ENCODE data around the gene NKRF.

The NKRF gene

GRCh38 chrX:119605464-119606279 is 552 bp downstream of the NKRF start:
- H3K9me3 ChIP-seq (ENCODE audit: control insufficient read depth, insufficient read depth, low read depth, low read length) = no peaks in the 10 kb centered on the region
- POLR2A ChIA-PET = interaction anchor here (0.5 to 2.7 kb wide), 15 partner anchors 9 to 277 kb away, joined by 3 to 19 read pairs (median 3); partner anchors contain the start of genes RPL39, SEPTIN6, SOWAHD and UBE2A
- peak overlapping the region; percentile 86 for H3K27ac ChIP-seq (ENCODE audit: extremely low read depth, low read depth, low read length)
- H3K4me3 ChIP-seq (ENCODE audit: low read depth, low read length) = peak overlapping the region; percentile 69
- H3K4me1 ChIP-seq (ENCODE audit: control insufficient read depth, insufficient read depth, low read length) = no peaks in the 10 kb centered on the region
- H3K36me3 ChIP-seq (ENCODE audit: control insufficient read depth in 2 of 2, insufficient read depth in 1 of 2, low read length in 2 of 2) = peaks cover 10 to 16% of the 10 kb centered on the region in 2 experiments; a peak in 2 of 3 replicates
- CTCF ChIA-PET = interaction anchor here (0.6 to 1.3 kb wide), 5 partner anchors 9 to 148 kb away, joined by 3 to 9 read pairs (median 7); no protein-coding TSS in a partner anchor
- TF ChIP-seq ZNF391 (tag by site-specific recombination; IDR thresholded peaks at IDR 0.05; ENCODE audit: borderline replicate concordance, low read depth) (0 out of 2 replicates have a peak, but pooled peaks have one; percentile 23), GLI4 (tag by site-specific recombination; IDR thresholded peaks at IDR 0.05) (peak; percentile 61; the same call in 1 of the 2 replicates), ZNF121 (tag by site-specific recombination; IDR thresholded peaks at IDR 0.05) (no peak), ZEB2 (tag by site-specific recombination; IDR thresholded peaks at IDR 0.05) (no peak; the same call in 1 of the 2 replicates), ZNF335 (tag by site-specific recombination; conservative IDR thresholded peaks at IDR 0.05) (0 out of 2 replicates have a peak, but pooled peaks have one; percentile 64), ZNF239 (tag by site-specific recombination; IDR thresholded peaks at IDR 0.05) (no peak), ZNF548 (tag by site-specific recombination; IDR thresholded peaks at IDR 0.05) (no peak), ZNF394 (tag by site-specific recombination; IDR thresholded peaks at IDR 0.05; ENCODE audit: borderline replicate concordance) (no peak), ZBTB48 (tag by site-specific recombination; IDR thresholded peaks at IDR 0.05) (peak; percentile 96), ZNF701 (tag by site-specific recombination; IDR thresholded peaks at IDR 0.05) (no peak), ZNF324 (tag by site-specific recombination; IDR thresholded peaks at IDR 0.05) (no peak), ZBTB20 (tag by site-specific recombination; IDR thresholded peaks at IDR 0.05) (peak; percentile 38; the same call in 1 of the 2 replicates), ZBTB21 (tag by site-specific recombination; IDR thresholded peaks at IDR 0.05) (0 out of 2 replicates have a peak, but pooled peaks have one; percentile 10), ZNF610 (tag by site-specific recombination; IDR thresholded peaks at IDR 0.05; ENCODE audit: borderline replicate concordance) (peak; percentile 35; the same call in 1 of the 2 replicates), EGR2 (tag by site-specific recombination; IDR thresholded peaks at IDR 0.05; ENCODE audit: low read depth) (peak; percentile 94), YY1 (tag by site-specific recombination; IDR thresholded peaks at IDR 0.05) (0 out of 2 replicates have a peak, but pooled peaks have one; percentile 33), ZIC2 (tag by site-specific recombination; IDR thresholded peaks at IDR 0.05) (no peak), ZNF114 (tag by site-specific recombination; IDR thresholded peaks at IDR 0.05) (no peak), PRDM6 (tag by site-specific recombination; IDR thresholded peaks at IDR 0.05) (no peak), ZSCAN30 (tag by site-specific recombination; IDR thresholded peaks at IDR 0.05) (peak; percentile 43; the same call in 1 of the 2 replicates), ZFHX2 (tag by site-specific recombination; conservative IDR thresholded peaks at IDR 0.05) (peak; percentile 93)
- TF ChIP-seq, protein P1, sequence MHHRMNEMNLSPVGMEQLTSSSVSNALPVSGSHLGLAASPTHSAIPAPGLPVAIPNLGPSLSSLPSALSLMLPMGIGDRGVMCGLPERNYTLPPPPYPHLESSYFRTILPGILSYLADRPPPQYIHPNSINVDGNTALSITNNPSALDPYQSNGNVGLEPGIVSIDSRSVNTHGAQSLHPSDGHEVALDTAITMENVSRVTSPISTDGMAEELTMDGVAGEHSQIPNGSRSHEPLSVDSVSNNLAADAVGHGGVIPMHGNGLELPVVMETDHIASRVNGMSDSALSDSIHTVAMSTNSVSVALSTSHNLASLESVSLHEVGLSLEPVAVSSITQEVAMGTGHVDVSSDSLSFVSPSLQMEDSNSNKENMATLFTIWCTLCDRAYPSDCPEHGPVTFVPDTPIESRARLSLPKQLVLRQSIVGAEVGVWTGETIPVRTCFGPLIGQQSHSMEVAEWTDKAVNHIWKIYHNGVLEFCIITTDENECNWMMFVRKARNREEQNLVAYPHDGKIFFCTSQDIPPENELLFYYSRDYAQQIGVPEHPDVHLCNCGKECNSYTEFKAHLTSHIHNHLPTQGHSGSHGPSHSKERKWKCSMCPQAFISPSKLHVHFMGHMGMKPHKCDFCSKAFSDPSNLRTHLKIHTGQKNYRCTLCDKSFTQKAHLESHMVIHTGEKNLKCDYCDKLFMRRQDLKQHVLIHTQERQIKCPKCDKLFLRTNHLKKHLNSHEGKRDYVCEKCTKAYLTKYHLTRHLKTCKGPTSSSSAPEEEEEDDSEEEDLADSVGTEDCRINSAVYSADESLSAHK (tag by site-specific recombination; IDR thresholded peaks at IDR 0.05) = no peak
- TF ChIP-seq, protein P2, sequence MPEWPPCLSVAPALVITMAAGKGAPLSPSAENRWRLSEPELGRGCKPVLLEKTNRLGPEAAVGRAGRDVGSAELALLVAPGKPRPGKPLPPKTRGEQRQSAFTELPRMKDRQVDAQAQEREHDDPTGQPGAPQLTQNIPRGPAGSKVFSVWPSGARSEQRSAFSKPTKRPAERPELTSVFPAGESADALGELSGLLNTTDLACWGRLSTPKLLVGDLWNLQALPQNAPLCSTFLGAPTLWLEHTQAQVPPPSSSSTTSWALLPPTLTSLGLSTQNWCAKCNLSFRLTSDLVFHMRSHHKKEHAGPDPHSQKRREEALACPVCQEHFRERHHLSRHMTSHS (tag by site-specific recombination; IDR thresholded peaks at IDR 0.05) = no peak
- TF ChIP-seq, protein P3, sequence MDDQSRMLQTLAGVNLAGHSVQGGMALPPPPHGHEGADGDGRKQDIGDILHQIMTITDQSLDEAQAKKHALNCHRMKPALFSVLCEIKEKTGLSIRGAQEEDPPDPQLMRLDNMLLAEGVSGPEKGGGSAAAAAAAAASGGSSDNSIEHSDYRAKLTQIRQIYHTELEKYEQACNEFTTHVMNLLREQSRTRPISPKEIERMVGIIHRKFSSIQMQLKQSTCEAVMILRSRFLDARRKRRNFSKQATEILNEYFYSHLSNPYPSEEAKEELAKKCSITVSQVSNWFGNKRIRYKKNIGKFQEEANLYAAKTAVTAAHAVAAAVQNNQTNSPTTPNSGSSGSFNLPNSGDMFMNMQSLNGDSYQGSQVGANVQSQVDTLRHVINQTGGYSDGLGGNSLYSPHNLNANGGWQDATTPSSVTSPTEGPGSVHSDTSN (CRISPR knock-in tag; IDR thresholded peaks at IDR 0.05) = no peak
- TF ChIP-seq, protein P4, sequence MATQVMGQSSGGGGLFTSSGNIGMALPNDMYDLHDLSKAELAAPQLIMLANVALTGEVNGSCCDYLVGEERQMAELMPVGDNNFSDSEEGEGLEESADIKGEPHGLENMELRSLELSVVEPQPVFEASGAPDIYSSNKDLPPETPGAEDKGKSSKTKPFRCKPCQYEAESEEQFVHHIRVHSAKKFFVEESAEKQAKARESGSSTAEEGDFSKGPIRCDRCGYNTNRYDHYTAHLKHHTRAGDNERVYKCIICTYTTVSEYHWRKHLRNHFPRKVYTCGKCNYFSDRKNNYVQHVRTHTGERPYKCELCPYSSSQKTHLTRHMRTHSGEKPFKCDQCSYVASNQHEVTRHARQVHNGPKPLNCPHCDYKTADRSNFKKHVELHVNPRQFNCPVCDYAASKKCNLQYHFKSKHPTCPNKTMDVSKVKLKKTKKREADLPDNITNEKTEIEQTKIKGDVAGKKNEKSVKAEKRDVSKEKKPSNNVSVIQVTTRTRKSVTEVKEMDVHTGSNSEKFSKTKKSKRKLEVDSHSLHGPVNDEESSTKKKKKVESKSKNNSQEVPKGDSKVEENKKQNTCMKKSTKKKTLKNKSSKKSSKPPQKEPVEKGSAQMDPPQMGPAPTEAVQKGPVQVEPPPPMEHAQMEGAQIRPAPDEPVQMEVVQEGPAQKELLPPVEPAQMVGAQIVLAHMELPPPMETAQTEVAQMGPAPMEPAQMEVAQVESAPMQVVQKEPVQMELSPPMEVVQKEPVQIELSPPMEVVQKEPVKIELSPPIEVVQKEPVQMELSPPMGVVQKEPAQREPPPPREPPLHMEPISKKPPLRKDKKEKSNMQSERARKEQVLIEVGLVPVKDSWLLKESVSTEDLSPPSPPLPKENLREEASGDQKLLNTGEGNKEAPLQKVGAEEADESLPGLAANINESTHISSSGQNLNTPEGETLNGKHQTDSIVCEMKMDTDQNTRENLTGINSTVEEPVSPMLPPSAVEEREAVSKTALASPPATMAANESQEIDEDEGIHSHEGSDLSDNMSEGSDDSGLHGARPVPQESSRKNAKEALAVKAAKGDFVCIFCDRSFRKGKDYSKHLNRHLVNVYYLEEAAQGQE (tag by site-specific recombination; IDR thresholded peaks at IDR 0.05) = peak; percentile 28; the same call in 1 of the 2 replicates
- TF ChIP-seq, protein P5, sequence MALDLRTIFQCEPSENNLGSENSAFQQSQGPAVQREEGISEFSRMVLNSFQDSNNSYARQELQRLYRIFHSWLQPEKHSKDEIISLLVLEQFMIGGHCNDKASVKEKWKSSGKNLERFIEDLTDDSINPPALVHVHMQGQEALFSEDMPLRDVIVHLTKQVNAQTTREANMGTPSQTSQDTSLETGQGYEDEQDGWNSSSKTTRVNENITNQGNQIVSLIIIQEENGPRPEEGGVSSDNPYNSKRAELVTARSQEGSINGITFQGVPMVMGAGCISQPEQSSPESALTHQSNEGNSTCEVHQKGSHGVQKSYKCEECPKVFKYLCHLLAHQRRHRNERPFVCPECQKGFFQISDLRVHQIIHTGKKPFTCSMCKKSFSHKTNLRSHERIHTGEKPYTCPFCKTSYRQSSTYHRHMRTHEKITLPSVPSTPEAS (tag by site-specific recombination; IDR thresholded peaks at IDR 0.05) = peak; percentile 26; the same call in 1 of the 2 replicates

All from HEK293 (cell line).